IPS-20b (cell line): ENCODE measurements around the gene RAB43.
"Not testable (repeated sequence)": the region's sequence is repeated elsewhere in the genome, so short reads cannot be mapped to it uniquely, and the experiment has no call there.

Experiments
- H3K27ac ChIP-seq: one replicate; pipeline ENCODE4 v1.5.1; 2013; ENCODE audit warnings: low read length
- H3K27me3 ChIP-seq: 2 replicates; pipeline ENCODE4 v1.6.1; 2013; ENCODE audit warnings: mild to moderate bottlenecking, low read length, inconsistent platforms; ENCODE audit not compliant: insufficient read depth
- H3K36me3 ChIP-seq: 2 replicates; pipeline ENCODE4 v1.6.1; 2013; ENCODE audit warnings: low read depth, mild to moderate bottlenecking, inconsistent platforms, low read length, moderate library complexity; ENCODE audit not compliant: insufficient read depth
- H3K4me1 ChIP-seq: 2 replicates; pipeline ENCODE4 v1.6.1; 2013; ENCODE audit warnings: mild to moderate bottlenecking, control low read depth, inconsistent platforms, low read length, moderate library complexity; ENCODE audit not compliant: insufficient read depth
- H3K4me3 ChIP-seq: 2 replicates; pipeline ENCODE4 v1.5.1; 2013; ENCODE audit warnings: mild to moderate bottlenecking, low read length, inconsistent platforms
- H3K9ac ChIP-seq: 2 replicates; pipeline ENCODE4 v1.6.1; 2013; ENCODE audit warnings: low read depth, mild to moderate bottlenecking, inconsistent platforms, low read length, moderate library complexity
- H3K9me3 ChIP-seq: 2 replicates; pipeline ENCODE4 v1.6.1; 2013; ENCODE audit warnings: mild to moderate bottlenecking, low read depth, low read length, inconsistent platforms; ENCODE audit not compliant: insufficient read depth

RAB43 gene

GRCh38 chr3:129119365-129120100 is 2.1 kb downstream of the RAB43 start:
- Histone ChIP-seq H3K4me3 (peak overlapping the region; percentile 81), H3K4me1 (peaks cover 30% of the 10 kb centered on the region), H3K27me3 (no peaks in the 10 kb centered on the region), H3K9ac (peak overlapping the region; percentile 83; the same call in 1 of the 2 replicates), H3K27ac (no peak overlapping the region), H3K36me3 (no peaks in the 10 kb centered on the region), H3K9me3 (no peaks in the 10 kb centered on the region)

- H3K9me3 ChIP-seq, result no peaks in the 10 kb centered on the region
- peak overlapping the region; percentile 81; the same call in 1 of the 2 replicates for H3K4me3 ChIP-seq
- H3K27ac ChIP-seq, result no peak overlapping the region
- peak overlapping the region; percentile 83; the same call in 1 of the 2 replicates for H3K9ac ChIP-seq
- H3K27me3 ChIP-seq, result no peaks in the 10 kb centered on the region
- H3K4me1 ChIP-seq, result peaks cover 35% of the 10 kb centered on the region
- H3K36me3 ChIP-seq, result no peaks in the 10 kb centered on the region
Observed at GRCh38 chr3:129118745-129119144, 2.9 kb downstream of the RAB43 start.

DNA sequence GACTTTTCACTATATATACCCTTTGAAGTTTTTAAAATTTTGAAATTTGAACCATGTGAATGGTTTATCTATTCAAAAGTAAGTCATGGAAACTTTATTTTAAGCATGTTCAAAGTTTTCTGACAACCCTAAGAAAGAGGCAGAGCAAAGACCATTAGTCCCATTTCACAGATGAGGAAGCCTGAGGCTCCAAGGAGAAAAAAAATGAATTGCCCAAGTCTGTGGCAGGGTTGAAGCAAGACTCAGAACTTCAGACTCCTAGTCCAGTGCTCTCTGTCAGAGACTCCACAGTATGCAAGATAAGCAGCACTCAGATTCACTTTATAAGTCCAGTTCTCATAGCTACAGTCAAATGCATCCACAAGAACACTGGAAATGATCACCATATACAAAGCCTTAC is 4.5 kb downstream of the RAB43 start:
- H3K36me3 ChIP-seq, result no peaks in the 10 kb centered on the region
- peaks cover 35% of the 10 kb centered on the region for H3K4me1 ChIP-seq
- H3K4me3 ChIP-seq, result no peak overlapping the region
- no peak overlapping the region for H3K27ac ChIP-seq
- no peaks in the 10 kb centered on the region for H3K9me3 ChIP-seq
- H3K9ac ChIP-seq, result no peak overlapping the region
- H3K27me3 ChIP-seq, result no peaks in the 10 kb centered on the region

GRCh38 chr3:129116482-129116946 is 5.1 kb downstream of the RAB43 start:
- Histone ChIP-seq H3K27ac (peak overlapping the region; percentile 69), H3K27me3 (no peaks in the 10 kb centered on the region), H3K9ac (peak overlapping the region; percentile 57; the same call in 1 of the 2 replicates), H3K9me3 (no peaks in the 10 kb centered on the region), H3K4me3 (peak overlapping the region; percentile 27; the same call in 1 of the 2 replicates), H3K4me1 (peaks cover 35% of the 10 kb centered on the region), H3K36me3 (no peaks in the 10 kb centered on the region)

- no peaks in the 10 kb centered on the region for H3K27me3 ChIP-seq
- no peak overlapping the region for H3K4me3 ChIP-seq
- peak overlapping the region; percentile 75 for H3K27ac ChIP-seq
- H3K9ac ChIP-seq, result peak overlapping the region; percentile 24; the same call in 1 of the 2 replicates
- peaks cover 27% of the 10 kb centered on the region for H3K4me1 ChIP-seq
- no peaks in the 10 kb centered on the region for H3K9me3 ChIP-seq
- no peaks in the 10 kb centered on the region for H3K36me3 ChIP-seq
Observed at GRCh38 chr3:129114455-129114854, 7.1 kb downstream of the RAB43 start.

- no peak overlapping the region for H3K27ac ChIP-seq
Observed at GRCh38 chr3:129112308-129113052, 9.1 kb downstream of the RAB43 start.

DNA sequence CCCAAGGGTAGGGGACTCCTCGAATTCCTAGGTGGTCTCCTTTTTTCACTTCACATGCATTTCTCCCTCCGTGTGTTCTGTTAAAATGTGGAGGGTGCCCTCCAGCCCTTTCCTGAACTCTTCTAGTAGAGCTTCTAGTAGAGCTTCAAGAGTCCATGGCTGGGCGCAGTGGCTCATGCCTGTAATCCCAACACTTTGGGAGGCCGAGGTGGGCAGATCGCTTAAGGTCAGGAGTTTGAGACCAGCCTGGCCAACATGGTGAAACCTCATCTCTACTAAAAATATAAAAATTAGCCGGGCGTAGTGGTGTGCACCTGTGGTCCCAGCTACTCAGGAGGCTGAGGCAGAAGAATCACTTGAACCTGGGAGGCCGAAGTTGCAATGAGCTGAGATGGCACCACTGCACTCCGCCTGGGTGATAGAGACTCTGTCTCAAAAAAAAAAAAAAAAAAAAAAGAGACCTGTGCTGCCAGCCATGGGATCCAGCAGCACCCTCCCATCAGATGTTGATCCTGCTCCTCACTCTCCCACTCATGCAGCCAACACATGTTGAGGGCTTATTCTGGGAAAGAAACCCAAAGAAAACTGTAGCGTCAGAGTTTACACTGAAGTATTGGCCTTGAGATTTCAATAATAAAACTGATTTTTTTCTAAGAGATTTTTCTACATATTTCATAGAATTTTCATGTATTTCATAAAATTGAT is 10.4 kb downstream of the RAB43 start:
- H3K36me3 ChIP-seq, H3K27me3 ChIP-seq, H3K4me3 ChIP-seq, H3K27ac ChIP-seq, H3K9me3 ChIP-seq, H3K4me1 ChIP-seq, H3K9ac ChIP-seq: not testable (repeated sequence)

More at GRCh38 chr3:129112308-129113052, 9.1 kb downstream of the RAB43 start:
- Histone ChIP-seq H3K4me3 (no peak overlapping the region), H3K9ac (no peak overlapping the region), H3K4me1 (peaks cover 20% of the 10 kb centered on the region), H3K27me3 (no peaks in the 10 kb centered on the region), H3K36me3 (peaks cover 6% of the 10 kb centered on the region; the same call in 1 of the 2 replicates), H3K9me3 (no peaks in the 10 kb centered on the region)

GRCh38 chr3:129107793-129108192 is 13.8 kb downstream of the RAB43 start:
- Histone ChIP-seq H3K9me3 (no peaks in the 10 kb centered on the region), H3K4me3 (no peak overlapping the region), H3K9ac (no peak overlapping the region), H3K4me1 (no peaks in the 10 kb centered on the region), H3K36me3 (peaks cover 6% of the 10 kb centered on the region; the same call in 1 of the 2 replicates), H3K27ac (no peak overlapping the region), H3K27me3 (no peaks in the 10 kb centered on the region)

DNA sequence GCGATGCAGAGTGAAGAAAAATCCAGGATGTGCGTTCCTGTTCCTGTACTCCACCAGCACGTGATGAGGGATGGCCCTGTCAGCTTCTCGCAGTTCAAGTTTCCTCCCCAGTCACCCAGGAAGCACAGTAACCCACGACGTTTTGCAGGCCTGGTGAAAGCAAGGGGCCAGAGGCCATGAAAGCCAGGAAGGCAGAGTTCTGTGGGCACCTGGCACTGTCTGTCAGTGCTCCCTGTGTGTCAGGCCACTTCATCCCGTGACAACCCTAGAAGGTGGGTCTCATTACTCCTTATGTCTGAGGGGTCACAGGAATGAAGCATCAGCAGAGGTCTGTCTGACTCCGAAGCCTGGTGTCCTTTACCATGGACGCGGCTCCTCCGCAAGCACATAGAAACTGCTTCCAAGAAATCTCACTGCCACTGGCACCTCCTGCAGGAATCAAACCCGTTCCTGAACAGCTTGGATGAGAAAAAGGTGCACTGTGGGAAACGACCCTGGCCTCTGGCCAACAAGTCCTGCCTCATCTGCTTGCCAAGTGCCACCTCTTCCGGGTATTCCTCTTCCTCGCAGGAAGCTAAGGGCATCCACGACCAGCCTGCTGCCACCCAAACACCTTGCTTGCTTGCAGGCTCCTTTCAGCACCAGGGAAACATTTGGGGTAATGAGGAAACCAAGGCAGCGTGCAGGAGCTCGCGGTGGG is 14.6 kb downstream of the RAB43 start:
- Histone ChIP-seq H3K27me3 (no peaks in the 10 kb centered on the region), H3K4me1 (no peaks in the 10 kb centered on the region), H3K4me3 (no peak overlapping the region), H3K36me3 (peaks cover 6% of the 10 kb centered on the region; the same call in 1 of the 2 replicates), H3K27ac (no peak overlapping the region), H3K9me3 (no peaks in the 10 kb centered on the region), H3K9ac (no peak overlapping the region)

GRCh38 chr3:129106320-129106719 is 15.3 kb downstream of the RAB43 start:
- H3K36me3 ChIP-seq, result peaks cover 6% of the 10 kb centered on the region; the same call in 1 of the 2 replicates
- H3K4me3 ChIP-seq, result no peak overlapping the region
- no peaks in the 10 kb centered on the region for H3K4me1 ChIP-seq
- H3K9ac ChIP-seq, result no peak overlapping the region
- H3K9me3 ChIP-seq, result no peaks in the 10 kb centered on the region
- H3K27ac ChIP-seq, result no peak overlapping the region
- no peaks in the 10 kb centered on the region for H3K27me3 ChIP-seq

- no peak overlapping the region for H3K27ac ChIP-seq
- H3K4me1 ChIP-seq, result no peaks in the 10 kb centered on the region
- H3K27me3 ChIP-seq, result no peaks in the 10 kb centered on the region
- no peak overlapping the region for H3K4me3 ChIP-seq
- H3K9me3 ChIP-seq, result no peaks in the 10 kb centered on the region
- H3K9ac ChIP-seq, result no peak overlapping the region; the same call in 1 of the 2 replicates
- H3K36me3 ChIP-seq, result peaks cover 6% of the 10 kb centered on the region; the same call in 1 of the 2 replicates
Observed at GRCh38 chr3:129105862-129106261, 15.7 kb downstream of the RAB43 start.
